Mesenteric fat pad (tissue), 1 donor: ENCODE measurements around the gene OSBPL3. TPM values are rescaled to one million over a fixed set of nuclear protein-coding genes. Genes with fewer than 3 reads are reported as not detected.

Source experiments
- DNase-seq: peaks from one replicate; pipeline ENCODE4 v3.0.0-alpha.2; 2020; ENCODE audit warnings: low spot score
- total RNA-seq: library from RNA; stranded (reverse); fragmentation: NEBNext Ultra II Directional; extraction: Animal tissue kit (Norgen Biotek cat#: 25700); gene quantifications from one replicate; pipeline ENCODE4 v1.2.1, GENCODE V29; 2021
- donor health status: DM: yes; HTN: yes; CAD: no.

Gene OSBPL3
- total RNA-seq, 1 donor from 2014 or later = 9.3 TPM

GRCh38 chr7:24764972-24765744 is 214.8 kb downstream of the OSBPL3 start:
- DNase-seq = no peak

DNA sequence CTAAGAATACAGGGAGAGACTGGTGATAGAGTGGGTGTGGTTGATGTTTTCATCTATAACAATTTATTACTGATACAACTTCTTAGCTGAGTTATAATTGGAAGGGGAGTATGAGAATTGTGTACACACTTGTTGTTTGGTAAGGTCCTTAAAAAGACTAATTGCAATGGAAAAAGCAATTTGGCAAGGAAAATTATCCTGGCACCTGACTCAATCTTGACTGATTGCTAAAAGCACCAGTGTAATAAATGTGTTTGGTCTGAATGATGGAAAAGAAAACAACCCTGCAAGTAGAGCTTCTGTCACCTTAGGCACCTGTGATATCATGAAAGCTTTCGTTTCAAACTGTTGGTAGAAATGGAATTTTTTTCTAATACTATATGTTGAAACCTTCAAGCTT is 216.0 kb downstream of the OSBPL3 start:
- DNase-seq = no peak

DNA sequence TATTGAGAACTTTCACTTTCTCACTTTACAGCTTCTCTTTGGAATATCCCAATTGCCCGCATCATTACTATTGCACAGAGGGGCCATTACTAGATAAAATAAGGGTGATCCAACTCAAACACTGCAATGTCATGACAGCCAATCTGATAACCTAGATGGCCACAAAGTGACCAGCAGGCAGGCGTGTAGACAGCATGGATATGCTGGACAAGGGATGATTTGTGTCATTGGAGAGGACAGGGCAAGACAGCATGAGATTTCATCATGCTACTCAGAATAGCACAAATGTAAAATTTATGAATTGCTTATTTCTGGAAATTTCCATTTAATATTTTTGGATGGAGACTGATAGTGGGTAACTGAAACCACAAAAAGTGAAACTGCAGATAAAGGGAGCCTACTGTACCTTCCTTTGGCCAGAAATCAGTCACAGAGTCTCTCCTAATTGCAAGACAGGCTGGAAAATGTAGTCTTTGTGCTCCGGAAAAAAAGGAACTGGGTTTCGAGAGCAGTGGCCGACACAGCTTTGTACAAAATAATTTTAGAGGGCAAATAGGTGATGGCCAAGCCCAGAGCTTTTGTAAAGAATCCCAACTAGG is 216.6 kb downstream of the OSBPL3 start:
- no peak for DNase-seq

GRCh38 chr7:24762771-24763170 is 217.2 kb downstream of the OSBPL3 start:
- no peak for DNase-seq

- DNase-seq = no peak
Measured at GRCh38 chr7:24760968-24761367, 219.0 kb downstream of the OSBPL3 start.

- DNase-seq = no peak
Measured at GRCh38 chr7:24757353-24758275, 222.4 kb downstream of the OSBPL3 start, which contains the start of gene GSDME. Gene GSDME (minus strand): TSS chr7:24757464. CDS start chr7:24749774, 7,690 bp downstream.

DNA sequence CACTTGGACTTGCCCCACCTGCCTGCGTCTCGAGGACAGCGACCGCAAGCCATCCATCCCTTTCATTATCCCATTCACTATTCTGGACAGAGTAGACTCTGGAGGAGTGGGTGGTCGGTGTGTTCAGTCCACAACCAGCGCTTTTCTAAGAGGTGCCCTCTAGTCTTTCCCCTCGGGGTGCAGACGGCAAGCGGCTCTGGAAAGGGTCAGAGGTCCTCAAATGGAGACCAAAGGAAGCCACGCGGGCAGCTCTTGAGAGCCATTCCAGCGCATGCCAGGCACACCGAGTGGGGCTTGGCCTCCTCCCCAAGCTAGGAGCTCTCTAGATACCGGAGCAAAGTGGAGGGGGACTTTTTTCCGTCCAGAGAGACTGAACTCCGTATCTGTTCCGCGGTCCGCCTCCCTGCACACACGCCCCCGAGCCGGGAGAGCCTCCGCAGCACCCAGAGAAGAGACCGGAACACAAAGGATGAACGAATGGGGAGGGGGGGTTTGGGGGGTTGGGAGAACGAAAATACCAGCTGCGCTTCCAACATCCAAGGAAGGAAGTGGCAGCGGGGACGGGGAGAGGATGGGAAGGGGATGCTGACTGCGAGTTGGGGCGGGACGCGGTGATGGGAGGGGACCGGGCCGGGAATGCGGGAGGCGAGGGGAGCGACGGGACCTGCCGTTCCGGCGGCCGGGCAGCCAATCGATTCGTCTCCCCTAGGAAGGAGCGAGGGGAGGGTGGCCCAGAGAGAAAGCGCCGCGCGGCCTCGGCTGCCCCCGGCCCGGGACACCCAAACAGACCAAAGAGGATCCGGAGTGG is 223.2 kb downstream of the OSBPL3 start:
- no peak for DNase-seq

DNA sequence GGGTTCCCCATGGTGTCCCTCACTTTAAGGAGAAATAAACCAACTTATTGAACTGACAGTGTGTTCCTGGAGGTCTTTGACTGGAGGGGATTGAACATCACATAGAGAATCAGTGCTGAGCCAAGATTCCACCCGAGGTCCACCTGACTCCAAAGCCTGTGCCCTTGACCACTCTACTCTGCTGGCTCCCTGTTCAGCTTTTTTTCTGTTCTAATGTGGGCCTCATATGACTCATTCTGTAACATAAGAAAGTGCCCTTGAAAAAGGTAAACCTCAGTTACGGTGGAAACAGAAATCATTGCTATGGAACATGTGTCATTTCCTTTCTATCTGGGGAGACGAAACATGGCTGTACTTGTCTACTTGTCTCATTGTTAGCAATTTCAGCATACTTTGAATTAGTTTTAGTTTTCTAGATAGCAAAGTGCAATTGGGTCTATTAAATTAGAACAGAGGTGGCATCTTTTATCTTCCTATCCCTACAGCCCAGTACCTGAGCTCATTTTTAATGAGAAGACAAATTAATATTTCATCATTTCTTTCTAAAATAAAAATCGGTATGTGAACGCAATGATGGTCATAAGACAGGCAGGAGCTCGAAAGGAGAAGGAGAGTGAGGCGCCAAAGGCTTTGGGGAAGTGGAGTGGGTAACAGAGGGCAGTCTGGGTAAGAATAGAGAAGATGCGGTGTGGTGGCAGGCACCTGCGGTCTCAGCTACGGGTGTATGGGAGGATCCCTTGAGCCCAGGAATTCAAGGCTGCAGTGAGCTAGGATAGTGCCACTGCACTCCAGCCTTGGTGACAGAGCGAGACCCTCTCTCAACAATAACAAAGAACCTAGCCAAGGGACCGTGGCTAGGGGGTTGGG is 224.2 kb downstream of the OSBPL3 start:
- DNase-seq = no peak

DNA sequence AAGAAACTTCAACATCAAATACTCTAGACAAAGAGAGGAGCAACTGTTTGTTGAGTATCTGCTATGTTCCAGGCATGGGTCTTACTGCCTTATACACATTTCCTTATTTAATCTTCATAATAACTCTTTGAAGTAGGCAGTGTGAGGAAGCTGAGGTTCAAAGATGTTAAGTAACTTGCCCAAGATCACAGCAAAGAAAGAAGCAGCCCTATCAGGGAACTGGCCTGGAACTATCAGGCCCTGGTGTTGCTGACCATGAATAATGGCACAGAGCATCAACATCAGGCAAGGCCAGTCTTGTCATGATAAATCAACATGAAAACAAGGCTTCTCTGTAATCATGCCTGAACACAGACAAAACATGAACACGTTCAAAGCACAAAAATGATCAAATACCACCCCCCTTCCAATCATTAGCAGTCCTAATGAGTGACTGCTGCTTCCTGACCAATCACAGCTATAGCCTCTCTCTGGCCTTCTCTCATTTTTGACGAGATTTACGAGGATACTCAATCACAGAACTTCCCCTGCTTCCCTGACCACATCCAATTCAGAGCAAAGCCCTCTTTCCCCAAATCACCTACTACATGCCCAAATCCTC is 225.0 kb downstream of the OSBPL3 start:
- DNase-seq = no peak

GRCh38 chr7:24752073-24752800 is 227.7 kb downstream of the OSBPL3 start:
- DNase-seq = no peak

DNA sequence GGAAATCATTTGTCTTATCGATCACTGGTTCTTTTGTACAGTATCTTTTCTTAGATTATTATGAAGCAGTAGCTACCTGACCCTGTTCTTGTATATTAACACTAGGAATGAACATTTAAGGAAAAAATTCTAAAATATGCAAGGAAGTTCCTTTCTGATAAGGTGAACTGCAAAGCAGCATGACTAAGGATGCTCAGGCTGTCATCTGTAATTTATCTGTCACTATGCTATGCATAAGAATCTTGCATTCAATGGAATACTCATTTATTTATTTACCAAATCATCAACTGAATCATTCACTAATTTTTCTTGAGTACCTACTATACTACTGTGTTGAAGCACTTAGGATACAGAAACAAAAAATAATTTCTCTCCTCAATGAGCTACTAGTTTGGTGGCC is 228.5 kb downstream of the OSBPL3 start:
- no peak for DNase-seq

GRCh38 chr7:24750441-24751055 is 229.4 kb downstream of the OSBPL3 start:
- no peak for DNase-seq

- no peak for DNase-seq
Measured at GRCh38 chr7:24748521-24748920, 231.5 kb downstream of the OSBPL3 start.

Other genes with a start within 250 kb of the OSBPL3 start
- gene GSDME, start 222.7 kb downstream of the OSBPL3 start, total RNA-seq = 12.9 TPM
- gene CYCS, start 145.1 kb upstream of the OSBPL3 start, total RNA-seq = 107 TPM
- not detected for gene NPVF, start 248.3 kb upstream of the OSBPL3 start, total RNA-seq